Pulmonary artery endothelial cell (primary cell): Measurements from ENCODE around the gene SP110. TPM values are rescaled to one million over a fixed set of nuclear protein-coding genes. Genes with fewer than 3 reads are reported as not detected.
A peak's percentile ranks its signal among the peaks of the same experiment; 100 is the strongest.

Experiments used
- DNase-seq: peaks from one replicate; pipeline ENCODE4 v3.0.0-alpha.2; 2011; ENCODE audit warnings: low read depth, low spot score
- total RNA-seq: library from RNA; depleted of rRNA; stranded (reverse); fragments of >200 nt; gene quantifications from 2 replicates; pipeline ENCODE4 v1.2.3, GENCODE V29; 2014

SP110 gene
- total RNA-seq, 1 donor from 2014 or later = 5.4 TPM

- no peak for DNase-seq
Observed at GRCh38 chr2:230172852-230173251, 46.9 kb downstream of the SP110 start.

GRCh38 chr2:230172156-230172555, 47.6 kb downstream of the SP110 start:
- DNase-seq = no peak

GRCh38 chr2:230170532-230170931, 49.3 kb downstream of the SP110 start:
- DNase-seq = peak; percentile 22

GRCh38 chr2:230166557-230167170, 53.1 kb downstream of the SP110 start:
- DNase-seq = no peak

GRCh38 chr2:230164139-230164538, 55.6 kb downstream of the SP110 start:
- no peak for DNase-seq

- no peak for DNase-seq
Observed at GRCh38 chr2:230162981-230163380, 56.8 kb downstream of the SP110 start.

GRCh38 chr2:230161184-230161583, 58.6 kb downstream of the SP110 start:
- no peak for DNase-seq

- no peak for DNase-seq
Observed at GRCh38 chr2:230160112-230160660, 59.6 kb downstream of the SP110 start.

GRCh38 chr2:230158468-230158867, 61.3 kb downstream of the SP110 start:
- DNase-seq = no peak

GRCh38 chr2:230156782-230157699, 62.7 kb downstream of the SP110 start:
- DNase-seq = no peak

- no peak for DNase-seq
Observed at GRCh38 chr2:230155359-230155758, 64.4 kb downstream of the SP110 start.

GRCh38 chr2:230153390-230153976, 66.3 kb downstream of the SP110 start:
- no peak for DNase-seq

GRCh38 chr2:230152334-230152733, 67.5 kb downstream of the SP110 start:
- DNase-seq = no peak

- no peak for DNase-seq
Observed at GRCh38 chr2:230144355-230144754, 75.4 kb downstream of the SP110 start.

- DNase-seq = no peak
Observed at GRCh38 chr2:230140667-230141066, 79.1 kb downstream of the SP110 start.

GRCh38 chr2:230137902-230138539, 81.8 kb downstream of the SP110 start:
- no peak for DNase-seq

- no peak for DNase-seq
Observed at GRCh38 chr2:230135130-230135525, 84.7 kb downstream of the SP110 start.

- peak; percentile 67 for DNase-seq
Observed at GRCh38 chr2:230134496-230135129, 85.2 kb downstream of the SP110 start.

- no peak for DNase-seq
Observed at GRCh38 chr2:230131366-230131765, 88.4 kb downstream of the SP110 start.

GRCh38 chr2:230130668-230131364, 89.0 kb downstream of the SP110 start:
- peak; percentile 65 for DNase-seq
